Panc1 (cell line): Measurements from ENCODE around the gene PRR20G. TPM values are rescaled to one million over a fixed set of nuclear protein-coding genes. Genes with fewer than 3 reads are reported as not detected.

Source experiments
- ATAC-seq: fragments of 200-7000 bp; cut with Tn5 transposase; 2 replicates; pipeline ENCODE4 v1.9.1; 2020; ENCODE audit warnings: mild to moderate bottlenecking, moderate library complexity
- BruUV-seq: library from RNA; stranded (reverse); fragments of 400-500 nt; replicated peaks from 2 replicates; lab custom pipeline; 2021; lab: Mats Ljungman, UMichigan
- CTCF ChIA-PET: fragments of 300-600 bp; sonication (Branson Sonifier 250); formaldehyde crosslinking; loops from one replicate; lab custom pipeline; 2022; ENCODE audit warnings: antibody characterized with exemption; lab: Charles Lee
- POLR2A ChIA-PET: fragments of 300-600 bp; sonication (Branson Sonifier 250); formaldehyde crosslinking; loops from one replicate; lab custom pipeline; 2022; ENCODE audit warnings: antibody characterized with exemption; lab: Charles Lee
- DNase-seq: peaks from one replicate; pipeline ENCODE4 v3.0.0-alpha.2; 2010; ENCODE audit warnings: low read depth, low spot score
- H3K27ac ChIP-seq: 2 replicates; pipeline ENCODE4 v1.5.1; 2011; ENCODE audit warnings: mild to moderate bottlenecking, low read length, inconsistent platforms
- H3K27me3 ChIP-seq: fragments of 200-500 bp; sonication (Bioruptor generic); 2 replicates; pipeline ENCODE4 v1.6.0; 2014; ENCODE audit warnings: low read length, inconsistent platforms; ENCODE audit not compliant: control insufficient read depth, insufficient read depth
- H3K36me3 ChIP-seq: fragments of 200-500 bp; sonication (Bioruptor generic); 2 replicates; pipeline ENCODE4 v1.5.1; 2014; ENCODE audit warnings: inconsistent platforms, mild to moderate bottlenecking, low read length, moderate library complexity; ENCODE audit not compliant: control insufficient read depth, insufficient read depth
- H3K4me1 ChIP-seq: 2 replicates; pipeline ENCODE4 v1.5.1; 2011; ENCODE audit warnings: inconsistent platforms, mild to moderate bottlenecking, low read length, moderate library complexity; ENCODE audit not compliant: control insufficient read depth, insufficient read depth
- H3K4me3 ChIP-seq, 2 experiments: 2 replicates each; pipeline ENCODE4 v1.5.1; 2011 to 2012; ENCODE audit warnings: low read depth in 2 of 2, low read length in 2 of 2, mild to moderate bottlenecking in 2 of 2, inconsistent platforms in 1 of 2, moderate library complexity in 1 of 2
- H3K9me3 ChIP-seq: fragments of 200-500 bp; sonication (Bioruptor generic); 2 replicates; pipeline ENCODE4 v1.5.1; 2014; ENCODE audit warnings: low read depth, mild to moderate bottlenecking, inconsistent platforms, low read length, moderate library complexity; ENCODE audit not compliant: control insufficient read depth, insufficient read depth
- CTCF ChIP-seq: fragments of 450-650 bp; IDR thresholded peaks from 2 replicates; pipeline ENCODE4 v1.5.1; 2017; ENCODE audit warnings: mild to moderate bottlenecking
- POLR2AphosphoS5 ChIP-seq: IDR thresholded peaks from 2 replicates; pipeline ENCODE4 v1.6.1; 2012; ENCODE audit warnings: mild to moderate bottlenecking, low read depth, low read length, moderate library complexity
- REST ChIP-seq, 2 experiments: IDR thresholded peaks; 2 replicates each; pipeline ENCODE4 v1.6.1; 2011 to 2012; ENCODE audit warnings: low read depth in 2 of 2, control low read depth in 1 of 2, low read length in 1 of 2, mild to moderate bottlenecking in 1 of 2, moderate library complexity in 1 of 2; ENCODE audit not compliant: insufficient read depth in 1 of 2
- SIN3A ChIP-seq: IDR thresholded peaks from 2 replicates; pipeline ENCODE4 v1.6.1; 2012; ENCODE audit warnings: low read depth, mild to moderate bottlenecking, low read length, moderate library complexity, borderline replicate concordance; ENCODE audit not compliant: insufficient read depth
- TCF7L2 ChIP-seq: IDR thresholded peaks from 2 replicates; pipeline ENCODE4 v1.6.1; 2011; ENCODE audit warnings: mild to moderate bottlenecking, low read depth, low read length, inconsistent platforms
- in situ Hi-C: cut with HindIII; loops from 2 replicates; pipeline ENCODE4 v1.10.0; 2016; ENCODE audit warnings: low sequenced_read_pairs, low pct_unique_long_range_greater_than_20kb
- intact Hi-C: fragments of 100-400 bp; cut with micrococcal nuclease; formaldehyde crosslinking; loops from one replicate; pipeline ENCODE4 v1.10.0; 2022; ENCODE audit not compliant: unreplicated experiment
- total RNA-seq: library from RNA; stranded (reverse); gene quantifications from one replicate; pipeline ENCODE4 v1.2.1, GENCODE V29; 2021; ENCODE audit not compliant: unreplicated experiment

PRR20G gene
- total RNA-seq, 1 experiment from 2014 or later = not detected

- Histone ChIP-seq H3K27ac (no peak overlapping the region), H3K4me3 (no peak overlapping the region), H3K4me1 (no peaks in the 10 kb centered on the region), H3K27me3 (no peaks in the 10 kb centered on the region), H3K36me3 (no peaks in the 10 kb centered on the region), H3K9me3 (peaks cover 3% of the 10 kb centered on the region; the same call in 1 of the 2 replicates)
- ATAC-seq = no peak
- in situ Hi-C loops (no loop called here), intact Hi-C loops (no loop called here)
- POLR2A ChIA-PET = no interaction called here
- DNase-seq = no peak
- no peak for TF ChIP-seq SIN3A
- CTCF ChIA-PET = no interaction called here
- no TSS peak for BruUV-seq
Measured at GRCh38 chr3:127263586-127264231, 24.1 kb downstream of the PRR20G start.

- Histone ChIP-seq H3K36me3 (no peaks in the 10 kb centered on the region), H3K9me3 (no peaks in the 10 kb centered on the region), H3K4me3 (no peak overlapping the region), H3K4me1 (no peaks in the 10 kb centered on the region), H3K27ac (no peak overlapping the region), H3K27me3 (no peaks in the 10 kb centered on the region)
- in situ Hi-C loops (no loop called here), intact Hi-C loops (no loop called here)
- TF ChIP-seq TCF7L2 = no peak
- POLR2A ChIA-PET = no interaction called here
- CTCF ChIA-PET = no interaction called here
- ATAC-seq (no peak), DNase-seq (no peak)
- BruUV-seq = no TSS peak
Measured at GRCh38 chr3:127263037-127263436, 24.8 kb downstream of the PRR20G start.

GRCh38 chr3:127262533-127262932, 25.3 kb downstream of the PRR20G start:
- POLR2A ChIA-PET = no interaction called here
- no peak overlapping the region for H3K27ac ChIP-seq
- no TSS peak for BruUV-seq
- H3K36me3 ChIP-seq = no peaks in the 10 kb centered on the region
- no peaks in the 10 kb centered on the region for H3K9me3 ChIP-seq
- H3K4me3 ChIP-seq = no peak overlapping the region
- no peaks in the 10 kb centered on the region for H3K4me1 ChIP-seq
- intact Hi-C loops (no loop called here), in situ Hi-C loops (no loop called here)
- CTCF ChIA-PET = no interaction called here
- DNase-seq (no peak), ATAC-seq (no peak)
- TF ChIP-seq TCF7L2 (no peak), POLR2AphosphoS5 (no peak), REST (IDR thresholded peaks at IDR 0.05; ENCODE audit: insufficient read depth in 1 of 2, low read depth in 2 of 2, low read length in 1 of 2) (no peak), CTCF (no peak), SIN3A (no peak)
- H3K27me3 ChIP-seq = no peaks in the 10 kb centered on the region
